Superior temporal gyrus (tissue), 1 donor: ENCODE results near the gene TMEM88.
A peak's percentile ranks its signal among the peaks of the same experiment; 100 is the strongest.

ENCODE experiments used
- DNase-seq: peaks from one replicate; pipeline ENCODE4 v3.0.0-alpha.2; 2016; ENCODE audit errors: extremely low spot score

The TMEM88 gene

GRCh38 chr17:7833011-7833794 is 21.7 kb upstream of the TMEM88 start:
- no peak for DNase-seq

- peak; percentile 76 for DNase-seq
Observed at GRCh38 chr17:7833795-7834541, 20.9 kb upstream of the TMEM88 start, which contains the start of gene KDM6B. TSS of gene KDM6B (plus strand) at chr17:7834217. CDS start at chr17:7845555, 11,338 bp downstream.

GRCh38 chr17:7834542-7834956 is 20.3 kb upstream of the TMEM88 start:
- peak; percentile 36 for DNase-seq

GRCh38 chr17:7834957-7835813 is 19.7 kb upstream of the TMEM88 start:
- DNase-seq, result peak; percentile 96

- DNase-seq, result peak; percentile 70
Observed at GRCh38 chr17:7835814-7836595, 18.9 kb upstream of the TMEM88 start.

- DNase-seq, result peak; percentile 56
Observed at GRCh38 chr17:7836596-7837407, 18.1 kb upstream of the TMEM88 start.

GRCh38 chr17:7837408-7838088 is 17.3 kb upstream of the TMEM88 start:
- DNase-seq, result peak; percentile 27

GRCh38 chr17:7838090-7839075 is 16.5 kb upstream of the TMEM88 start:
- no peak for DNase-seq

- DNase-seq, result no peak
Observed at GRCh38 chr17:7839190-7839875, 15.5 kb upstream of the TMEM88 start.

- no peak for DNase-seq
Observed at GRCh38 chr17:7839876-7840261, 15.0 kb upstream of the TMEM88 start.

GRCh38 chr17:7840441-7840840 is 14.4 kb upstream of the TMEM88 start:
- DNase-seq, result no peak

- no peak for DNase-seq
Observed at GRCh38 chr17:7840875-7841274, 14.0 kb upstream of the TMEM88 start.

- peak; percentile 73 for DNase-seq
Observed at GRCh38 chr17:7841396-7841914, 13.4 kb upstream of the TMEM88 start.

GRCh38 chr17:7841915-7842379 is 12.9 kb upstream of the TMEM88 start:
- DNase-seq, result peak; percentile 92

GRCh38 chr17:7842380-7843256 is 12.2 kb upstream of the TMEM88 start:
- DNase-seq, result no peak

GRCh38 chr17:7843257-7843535 is 11.7 kb upstream of the TMEM88 start:
- DNase-seq, result peak; percentile 54
